GM12878 (cell line): ENCODE data around the gene CELSR1. TPM values are rescaled to one million over a fixed set of nuclear protein-coding genes. Genes with fewer than 3 reads are reported as not detected.
A peak's percentile ranks its signal among the peaks of the same experiment; 100 is the strongest.

Experiments used
- ATAC-seq: fragments of 200-7000 bp; cut with Tn5 transposase; 3 replicates; pipeline ENCODE4 v1.9.1; 2020; ENCODE audit warnings: mild to moderate bottlenecking, moderate library complexity
- BruUV-seq: library from RNA; stranded (reverse); fragments of 400-500 nt; replicated peaks from 2 replicates; lab custom pipeline; 2021; lab: Mats Ljungman, UMichigan
- CTCF ChIA-PET: fragments of 300-600 bp; sonication (Branson Sonifier 250); formaldehyde crosslinking; extraction: SDS; loops from one replicate; lab custom pipeline; 2021; ENCODE audit warnings: inconsistent platforms; lab: Yijun Ruan, JAX
- POLR2A ChIA-PET: fragments of 350-600 bp; formaldehyde crosslinking; extraction: SDS; loops from one replicate; lab custom pipeline; 2021; ENCODE audit warnings: inconsistent platforms; lab: Charles Lee
- RAD21 ChIA-PET: fragments of 300-600 bp; sonication (Branson Sonifier 250); formaldehyde crosslinking; loops from one replicate; lab custom pipeline; 2023; ENCODE audit warnings: antibody characterized with exemption; ENCODE audit not compliant: unreplicated experiment; lab: Charles Lee
- SMC1A ChIA-PET: fragments of 300-600 bp; sonication (Branson Sonifier 250); formaldehyde crosslinking; loops from one replicate; lab custom pipeline; 2023; ENCODE audit not compliant: unreplicated experiment, uncharacterized antibody; lab: Charles Lee
- DNase-seq: peaks from one replicate; pipeline ENCODE4 v3.0.0-alpha.2; 2011; ENCODE audit warnings: low read depth, low spot score
- FAIRE-seq: peaks from 3 replicates; lab custom pipeline; 2011; peaks lifted over from hg19 to GRCh38; lab: Jason Lieb, UNC
- H2AFZ ChIP-seq: 2 replicates; pipeline ENCODE4 v1.6.0; 2011; ENCODE audit warnings: low read depth, low read length, control low read depth; ENCODE audit not compliant: control insufficient read depth
- H3K27ac ChIP-seq: 2 replicates; pipeline ENCODE4 v1.5.1; 2011; ENCODE audit warnings: control low read depth; ENCODE audit not compliant: control insufficient read depth, insufficient read depth
- H3K27me3 ChIP-seq, 2 experiments: replicated peaks in 1 of 2; 2 replicates each; pipeline versions ENCODE4 v1.6.0 to v1.6.1; 2011; ENCODE audit warnings: low read length in 1 of 2; ENCODE audit not compliant: control insufficient read depth in 2 of 2, insufficient read depth in 2 of 2
- H3K36me3 ChIP-seq, 2 experiments: 2 replicates each; pipeline ENCODE4 v1.5.1; 2011; ENCODE audit warnings: low read length in 1 of 2; ENCODE audit not compliant: control insufficient read depth in 2 of 2, insufficient read depth in 2 of 2
- H3K4me1 ChIP-seq: 2 replicates; pipeline ENCODE4 v1.6.1; 2011; ENCODE audit warnings: mild to moderate bottlenecking, low read length, moderate library complexity, mixed read lengths; ENCODE audit not compliant: control insufficient read depth, insufficient read depth
- H3K4me2 ChIP-seq: 2 replicates; pipeline ENCODE4 v1.6.0; 2011; ENCODE audit warnings: control low read depth; ENCODE audit not compliant: control insufficient read depth, insufficient read depth
- H3K4me3 ChIP-seq: fragments of 200-600 bp; sonication (generic); 2 replicates; pipeline ENCODE4 v1.5.1; 2016
- H3K79me2 ChIP-seq: 2 replicates; pipeline ENCODE4 v1.6.0; 2011; ENCODE audit warnings: low read length; ENCODE audit not compliant: control insufficient read depth, insufficient read depth
- H3K9ac ChIP-seq: 2 replicates; pipeline ENCODE4 v1.8.0; 2011; ENCODE audit warnings: low read length, control low read depth, mixed read lengths; ENCODE audit not compliant: control insufficient read depth, insufficient read depth
- H3K9me3 ChIP-seq: replicated peaks from 3 replicates; pipeline ENCODE4 v1.5.1; 2011; ENCODE audit warnings: mild to moderate bottlenecking, low read length; ENCODE audit not compliant: control insufficient read depth, insufficient read depth
- H4K20me1 ChIP-seq: 2 replicates; pipeline ENCODE4 v1.6.0; 2011; ENCODE audit not compliant: control insufficient read depth, insufficient read depth
- BHLHE40 ChIP-seq, 2 experiments: fragments of 450-650 bp in 1 of 2; IDR thresholded peaks; 2 replicates each; pipeline ENCODE4 v1.6.1; 2011 to 2017; ENCODE audit warnings: low read depth in 2 of 2, borderline replicate concordance in 1 of 2, improper control_type of control experiment in 1 of 2, low read length in 1 of 2, mild to moderate bottlenecking in 1 of 2
- CEBPZ ChIP-seq: fragments of 150-350 bp; IDR thresholded peaks from 2 replicates; pipeline ENCODE4 v1.6.1; 2016; ENCODE audit warnings: low read depth, low read length
- NR2F1 ChIP-seq: fragments of 450-650 bp; conservative IDR thresholded peaks from 2 replicates; pipeline ENCODE4 v1.6.1; 2017; ENCODE audit warnings: mild to moderate bottlenecking
- SIN3A ChIP-seq: IDR thresholded peaks from 2 replicates; pipeline ENCODE4 v1.6.1; 2012; ENCODE audit warnings: low read depth, low read length, improper control_type of control experiment
- SUPT20H ChIP-seq: IDR thresholded peaks from 2 replicates; pipeline ENCODE4 v1.6.1; 2011; ENCODE audit warnings: low read depth, mild to moderate bottlenecking, low read length, moderate library complexity, borderline replicate concordance; ENCODE audit not compliant: control insufficient read depth
- WGBS: methylation state at CpG from one replicate; pipeline ENCODE4 v1.1.6; 2016; ENCODE audit warnings: low lambda C conversion rate; ENCODE audit not compliant: insufficient replicate concordance, insufficient coverage; ENCODE audit errors: missing lambda C conversion rate; 5-methylcytosine and 5-hydroxymethylcytosine counted together
- in situ Hi-C: fragments of 300-500 bp; cut with MboI; formaldehyde crosslinking; loops from 9 replicates; pipeline ENCODE4 v1.14.3; 2018; ENCODE audit warnings: mixed read lengths
- intact Hi-C: fragments of 100-400 bp; cut with micrococcal nuclease; formaldehyde crosslinking; loops from one replicate; pipeline ENCODE4 v1.14.2; 2022; ENCODE audit not compliant: unreplicated experiment
- polyA plus RNA-seq, 11 experiments: library from polyadenylated mRNA; depleted of rRNA in 4 of 11; unstranded in 6 of 11; stranded (reverse) in 5 of 11; fragments of >200 nt; fragmentation: Nextera tagmentation in 4 of 11; fragmentation: Illumina TruSeq in 1 of 11; extraction: Ambion mirVana in 4 of 11; extraction: Trizol in 1 of 11; gene quantifications; 1 replicate in 1 of 11; 2 replicates in 10 of 11; pipeline versions ENCODE4 v1.2.1 to v1.2.3, GENCODE V29; 2011 to 2016; ENCODE audit warnings: inconsistent platforms in 2 of 11, missing spikeins in 2 of 11, low read depth in 1 of 11
- total RNA-seq, 4 experiments: library from RNA; depleted of rRNA in 3 of 4; stranded (reverse); fragments of >200 nt in 3 of 4; fragmentation: Illumina TruSeq in 1 of 4; extraction: Trizol in 1 of 4; gene quantifications; 2 replicates each; pipeline versions ENCODE4 v1.2.1 to v1.2.3, GENCODE V29; 2013 to 2021

Gene CELSR1
- total and polyA plus RNA-seq, 10 of the 15 experiments (the other 5 are each of a cell fraction or from before 2014, with no cell fraction given): 0.05 to 1.7 (median 0.35) TPM; not detected in 2

- no peak for TF ChIP-seq NR2F1
- no peak for TF ChIP-seq SUPT20H
- TF ChIP-seq, all 136 proteins: peak for 2
Measured at GRCh38 chr22:46537946-46538813, 760 bp upstream of the CELSR1 start (continued).

DNA sequence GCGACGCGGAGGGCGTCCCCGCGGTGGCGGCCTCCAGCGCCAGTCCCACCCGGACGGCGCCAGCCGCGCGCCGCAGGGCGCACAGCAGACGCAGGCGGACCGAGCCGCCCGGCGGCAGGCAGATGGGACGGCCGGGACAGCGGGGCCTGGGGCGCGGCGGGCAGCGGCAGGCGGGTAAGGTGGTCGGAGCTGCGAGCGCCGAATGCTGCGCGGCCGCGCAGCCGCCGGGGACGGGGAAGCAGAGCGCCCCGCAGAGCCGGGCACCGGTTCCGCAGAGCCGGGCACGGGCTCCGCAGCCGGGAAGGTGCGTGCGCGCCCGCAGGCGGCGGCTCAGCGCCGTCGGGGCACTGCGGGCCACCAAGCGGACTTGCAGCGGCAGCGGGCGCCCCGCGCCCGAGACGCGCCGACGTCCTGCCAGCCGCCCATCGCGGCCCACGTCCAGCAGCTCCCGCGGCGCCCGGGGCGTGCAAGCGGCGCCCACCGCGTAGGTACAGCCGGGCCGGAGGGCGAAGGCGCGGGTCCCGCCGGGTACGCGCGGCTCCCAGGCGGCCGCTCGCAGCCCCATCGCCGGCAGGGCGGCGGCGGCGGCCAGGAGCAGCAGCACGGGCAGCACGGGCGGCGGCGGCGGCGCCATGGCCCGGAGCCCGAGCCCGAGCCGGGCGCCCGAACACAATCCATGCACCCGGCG, 739 bp downstream of the CELSR1 start:
- Histone ChIP-seq H3K9me3 (no peaks in the 10 kb centered on the region; the same call in 2 of the 3 replicates), H3K27ac (no peak overlapping the region), H3K4me3 (no peak overlapping the region), H3K4me1 (no peaks in the 10 kb centered on the region), H3K27me3 (peaks cover 0 to 10% of the 10 kb centered on the region in 2 experiments; a peak in 2 of 4 replicates), H3K79me2 (no peaks in the 10 kb centered on the region), H3K9ac (no peak overlapping the region), H3K4me2 (no peak overlapping the region), H4K20me1 (no peaks in the 10 kb centered on the region), H2AFZ (no peak overlapping the region), H3K36me3 (no peaks in the 10 kb centered on the region)
- SMC1A ChIA-PET: no interaction called here
- ATAC-seq: no peak
- no peak for DNase-seq
- 33% methylated on average over 21 of the region's 118 CpGs for WGBS
- no peak for FAIRE-seq
- RAD21 ChIA-PET: no interaction called here
- no TSS peak for BruUV-seq
- TF ChIP-seq CEBPZ (no peak), SIN3A (no peak), BHLHE40 (IDR thresholded peaks at IDR 0.05; ENCODE audit: borderline replicate concordance in 1 of 2, low read depth in 2 of 2, low read length in 1 of 2) (peak in 1 of 2 experiments; percentile 49; a peak in 1 of 4 replicates)
- in situ Hi-C loops (no loop called here), intact Hi-C loops (no loop called here)
- CTCF ChIA-PET: no interaction called here
- POLR2A ChIA-PET: no interaction called here
